ENCODE data around the gene PCBP1.
"Not testable (repeated sequence)": the region's sequence is repeated elsewhere in the genome, so short reads cannot be mapped to it uniquely, and the experiment has no call there.

The PCBP1 gene

GRCh38 chr2:70086838-70087701, at the start of gene PCBP1:
PCBP1 (plus strand) TSS chr2:70087477; CDS start chr2:70087744, 267 bp downstream.
- DNase-seq, result peak; percentile 85

GRCh38 chr2:70039366-70039765, 47.9 kb upstream of the PCBP1 start:
- DNase-seq, result no peak

- DNase-seq, result no peak
These were observed 45.6 kb upstream of the PCBP1 start for GRCh38 chr2:70041663-70042062.

GRCh38 chr2:70042246-70042645, 45.0 kb upstream of the PCBP1 start:
- no peak for DNase-seq

GRCh38 chr2:70043252-70043875, 43.9 kb upstream of the PCBP1 start:
- no peak for DNase-seq

GRCh38 chr2:70044290-70045040, 42.8 kb upstream of the PCBP1 start:
- DNase-seq, result no peak

GRCh38 chr2:70045405-70045804, 41.9 kb upstream of the PCBP1 start:
- no peak for DNase-seq

GRCh38 chr2:70045932-70046331, 41.3 kb upstream of the PCBP1 start:
- DNase-seq, result no peak

GRCh38 chr2:70046534-70046933, 40.7 kb upstream of the PCBP1 start:
- no peak for DNase-seq

- no peak for DNase-seq
These were observed 39.8 kb upstream of the PCBP1 start for GRCh38 chr2:70047451-70047850.

GRCh38 chr2:70049255-70049654, 38.0 kb upstream of the PCBP1 start:
- no peak for DNase-seq

GRCh38 chr2:70050631-70051425, 36.4 kb upstream of the PCBP1 start:
- no peak for DNase-seq

- DNase-seq, result not testable (repeated sequence)
These were observed 32.0 kb upstream of the PCBP1 start for GRCh38 chr2:70055259-70055658.

- DNase-seq, result no peak
These were observed 26.0 kb upstream of the PCBP1 start for GRCh38 chr2:70061317-70061716.

- DNase-seq, result no peak
These were observed 25.0 kb upstream of the PCBP1 start for GRCh38 chr2:70062270-70062669.

- no peak for DNase-seq
These were observed 19.2 kb upstream of the PCBP1 start for GRCh38 chr2:70068119-70068518.

GRCh38 chr2:70069049-70069448, 18.2 kb upstream of the PCBP1 start:
- DNase-seq, result no peak

GRCh38 chr2:70070542-70071268, 16.6 kb upstream of the PCBP1 start:
- peak; percentile 34 for DNase-seq

GRCh38 chr2:70073493-70073892, 13.8 kb upstream of the PCBP1 start:
- DNase-seq, result no peak

GRCh38 chr2:70078384-70078783, 8.9 kb upstream of the PCBP1 start:
- DNase-seq, result no peak

GRCh38 chr2:70080610-70081200, 6.6 kb upstream of the PCBP1 start:
- no peak for DNase-seq

- DNase-seq, result no peak
These were observed 6.1 kb upstream of the PCBP1 start for GRCh38 chr2:70081221-70081620.
